H1 (cell line): ENCODE data around the gene ADAMTS6. TPM values are rescaled to one million over a fixed set of nuclear protein-coding genes. Genes with fewer than 3 reads are reported as not detected.

Experiments used
- CTCF ChIA-PET: fragments of 300-600 bp; sonication (Branson Sonifier 250); formaldehyde crosslinking; loops from one replicate; lab custom pipeline; 2021; ENCODE audit not compliant: partially characterized antibody; lab: Charles Lee
- POLR2A ChIA-PET: fragments of 300-600 bp; sonication (Branson Sonifier 250); formaldehyde crosslinking; loops from one replicate; lab custom pipeline; 2021; ENCODE audit warnings: inconsistent platforms; ENCODE audit not compliant: partially characterized antibody; lab: Charles Lee
- DNase-seq, 2 experiments: peaks; one replicate each; pipeline versions ENCODE4 v3.0.0 to v3.0.0-alpha.2; 2010 to 2022; ENCODE audit warnings: low spot score in 2 of 2, low read depth in 1 of 2, mixed read lengths in 1 of 2
- FAIRE-seq: peaks from 2 replicates; lab custom pipeline; 2011; peaks lifted over from hg19 to GRCh38; lab: Jason Lieb, UNC
- H2AFZ ChIP-seq: 2 replicates; pipeline ENCODE4 v1.8.1; 2012; ENCODE audit warnings: low read length, inconsistent platforms
- H2AK5ac ChIP-seq: 2 replicates; pipeline ENCODE4 v1.6.1; 2013; ENCODE audit warnings: low read depth, low read length
- H2BK120ac ChIP-seq: replicated peaks from 2 replicates; pipeline ENCODE3; 2013; ENCODE audit warnings: low read depth, low read length, inconsistent platforms
- H2BK12ac ChIP-seq: 2 replicates; pipeline ENCODE4 v1.6.1; 2013; ENCODE audit warnings: low read depth, low read length
- H2BK15ac ChIP-seq: 2 replicates; pipeline ENCODE4 v1.6.1; 2013; ENCODE audit warnings: low read length
- H2BK20ac ChIP-seq: 2 replicates; pipeline ENCODE4 v1.6.1; 2013; ENCODE audit warnings: low read length
- H2BK5ac ChIP-seq: 2 replicates; pipeline ENCODE4 v1.6.1; 2013; ENCODE audit warnings: low read depth, low read length
- H3K14ac ChIP-seq: 2 replicates; pipeline ENCODE4 v1.6.1; 2013; ENCODE audit warnings: inconsistent platforms; ENCODE audit not compliant: insufficient read length
- H3K18ac ChIP-seq: 2 replicates; pipeline ENCODE4 v1.6.1; 2013; ENCODE audit warnings: low read length; ENCODE audit errors: extremely low read depth
- H3K23ac ChIP-seq: 2 replicates; pipeline ENCODE4 v1.6.1; 2013; ENCODE audit warnings: inconsistent platforms; ENCODE audit not compliant: insufficient read length
- H3K23me2 ChIP-seq: 2 replicates; pipeline ENCODE4 v1.6.1; 2013; ENCODE audit warnings: low read depth, low read length
- H3K27ac ChIP-seq: 2 replicates; pipeline ENCODE4 v1.6.1; 2011; ENCODE audit warnings: low read depth, low read length, inconsistent platforms
- H3K27me3 ChIP-seq, 4 experiments: replicated peaks in 1 of 4; 1 replicate in 1 of 4; 2 replicates in 3 of 4; pipeline versions ENCODE4 v1.6.1 to v1.8.1; 2011 to 2013; ENCODE audit warnings: low read length in 3 of 4, mild to moderate bottlenecking in 3 of 4, inconsistent platforms in 2 of 4, mixed read lengths in 2 of 4, moderate library complexity in 1 of 4; ENCODE audit not compliant: control insufficient read depth in 3 of 4, insufficient read depth in 3 of 4; ENCODE audit errors: extremely low read depth in 1 of 4
- H3K36me3 ChIP-seq, 4 experiments: 2 replicates each; pipeline versions ENCODE4 v1.6.1 to v1.8.1; 2011 to 2013; ENCODE audit warnings: mild to moderate bottlenecking in 4 of 4, low read length in 3 of 4, moderate library complexity in 2 of 4, control low read depth in 1 of 4, inconsistent platforms in 1 of 4; ENCODE audit not compliant: insufficient read depth in 4 of 4, control insufficient read depth in 2 of 4
- H3K4ac ChIP-seq: replicated peaks from 2 replicates; pipeline ENCODE3; 2013; ENCODE audit warnings: low read length, low read depth, mixed read lengths, inconsistent platforms; ENCODE audit not compliant: insufficient read length
- H3K4me1 ChIP-seq, 4 experiments: replicated peaks in 1 of 4; 1 replicate in 1 of 4; 2 replicates in 3 of 4; pipeline versions ENCODE4 v1.6.1 to v1.8.1; 2011 to 2013; ENCODE audit warnings: low read length in 3 of 4, inconsistent platforms in 2 of 4, mixed read lengths in 1 of 4; ENCODE audit not compliant: insufficient read depth in 4 of 4, control insufficient read depth in 3 of 4
- H3K4me2 ChIP-seq, 2 experiments: 2 replicates each; pipeline versions ENCODE4 v1.6.1 to v1.8.1; 2011 to 2013; ENCODE audit warnings: low read depth in 2 of 2, low read length in 2 of 2, control low read depth in 1 of 2, inconsistent platforms in 1 of 2, mild to moderate bottlenecking in 1 of 2; ENCODE audit not compliant: insufficient read depth in 1 of 2
- H3K4me3 ChIP-seq, 4 experiments: fragments of 200-600, 300-600 bp in 1 of 4; sonication (generic), shearing (Covaris generic), sonication (Bioruptor Twin) in 1 of 4; 2 replicates each; pipeline versions ENCODE4 v1.5.1 to v1.8.1; 2011 to 2016; ENCODE audit warnings: low read length in 4 of 4, low read depth in 3 of 4, control low read depth in 2 of 4, inconsistent platforms in 2 of 4, mild to moderate bottlenecking in 2 of 4, mixed read lengths in 1 of 4, moderate library complexity in 1 of 4; ENCODE audit not compliant: insufficient read depth in 2 of 4; ENCODE audit errors: extremely low read depth in 1 of 4
- H3K56ac ChIP-seq: replicated peaks from 2 replicates; pipeline ENCODE3; 2013; ENCODE audit warnings: low read depth, mild to moderate bottlenecking, mixed read lengths, low read length, inconsistent platforms; ENCODE audit not compliant: insufficient read length
- H3K79me1 ChIP-seq: 2 replicates; pipeline ENCODE4 v1.6.1; 2013; ENCODE audit warnings: low read depth, low read length, control low read depth
- H3K79me2 ChIP-seq, 2 experiments: 2 replicates each; pipeline versions ENCODE4 v1.6.1 to v1.8.1; 2012 to 2013; ENCODE audit warnings: low read length in 2 of 2, mild to moderate bottlenecking in 2 of 2, inconsistent platforms in 1 of 2; ENCODE audit not compliant: insufficient read depth in 2 of 2, control insufficient read depth in 1 of 2
- H3K9ac ChIP-seq, 4 experiments: replicated peaks in 1 of 4; 1 replicate in 1 of 4; 2 replicates in 3 of 4; pipeline versions ENCODE4 v1.6.1 to v1.8.1; 2011 to 2013; ENCODE audit warnings: low read depth in 3 of 4, low read length in 3 of 4, control low read depth in 2 of 4, mild to moderate bottlenecking in 2 of 4, moderate library complexity in 2 of 4, inconsistent platforms in 1 of 4; ENCODE audit errors: extremely low read depth in 1 of 4
- H3K9me3 ChIP-seq, 2 experiments: 2 replicates each; pipeline versions ENCODE4 v1.6.1 to v1.8.1; 2012 to 2013; ENCODE audit warnings: mild to moderate bottlenecking in 2 of 2, moderate library complexity in 2 of 2, control low read depth in 1 of 2, inconsistent platforms in 1 of 2, low read depth in 1 of 2, low read length in 1 of 2, mixed read lengths in 1 of 2; ENCODE audit not compliant: insufficient read depth in 2 of 2
- H4K20me1 ChIP-seq, 2 experiments: replicated peaks in 1 of 2; 2 replicates each; pipeline versions ENCODE3 to v1.8.1; 2011 to 2013; ENCODE audit warnings: inconsistent platforms in 2 of 2, low read length in 2 of 2, mild to moderate bottlenecking in 1 of 2; ENCODE audit not compliant: insufficient read depth in 2 of 2, control insufficient read depth in 1 of 2
- H4K5ac ChIP-seq: 2 replicates; pipeline ENCODE4 v1.6.1; 2013; ENCODE audit warnings: low read length, low read depth, mixed read lengths, inconsistent platforms; ENCODE audit not compliant: insufficient read length
- H4K8ac ChIP-seq: 2 replicates; pipeline ENCODE4 v1.8.0; 2013; ENCODE audit warnings: mild to moderate bottlenecking, moderate library complexity, low read length, inconsistent platforms; ENCODE audit not compliant: insufficient read depth; ENCODE audit errors: extremely low read depth
- H4K91ac ChIP-seq: replicated peaks from 2 replicates; pipeline ENCODE3; 2013; ENCODE audit warnings: low read length, mixed read lengths, inconsistent platforms; ENCODE audit not compliant: insufficient read length
- KDM4A ChIP-seq: IDR thresholded peaks from one replicate; pipeline ENCODE4 v1.7.1; 2012; ENCODE audit warnings: low read depth, mild to moderate bottlenecking, moderate library complexity, low read length, inconsistent platforms; ENCODE audit not compliant: severe bottlenecking
- SP4 ChIP-seq: IDR thresholded peaks from 2 replicates; pipeline ENCODE4 v1.6.1; 2012; ENCODE audit warnings: low read length, inconsistent platforms
- WGBS, 2 experiments: shearing (Covaris generic) in 1 of 2; methylation state at CpG; one replicate each; pipeline versions ENCODE4 v1.1.6 to v1.1.7; 2013 to 2015; ENCODE audit warnings: low lambda C conversion rate in 2 of 2, mixed read lengths in 2 of 2, inconsistent platforms in 1 of 2, low coverage in 1 of 2, missing lambda C conversion rate in 1 of 2; ENCODE audit not compliant: insufficient replicate concordance in 2 of 2, insufficient coverage in 1 of 2, insufficient read length in 1 of 2; ENCODE audit errors: extremely low coverage in 1 of 2, missing lambda C conversion rate in 1 of 2; 5-methylcytosine and 5-hydroxymethylcytosine counted together
- polyA plus RNA-seq, 7 experiments: library from polyadenylated mRNA; depleted of rRNA in 3 of 7; stranded (reverse) in 5 of 7; unstranded in 2 of 7; fragments of >200 nt in 5 of 7; fragments of 200-250 nt in 2 of 7; gene quantifications; 1 replicate in 5 of 7; 2 replicates in 1 of 7; 4 replicates in 1 of 7; pipeline versions ENCODE4 v1.2.1 to v1.2.3, GENCODE V29; 2011 to 2013; ENCODE audit warnings: missing spikeins in 2 of 7, mixed read lengths in 2 of 7
- total RNA-seq: library from RNA; stranded (reverse); fragmentation: NEBNext Ultra II Directional; extraction: Animal tissue kit (Norgen Biotek cat#: 25700); gene quantifications from 2 replicates; pipeline ENCODE4 v1.2.1, GENCODE V29; 2021

The ADAMTS6 gene
- total and polyA plus RNA-seq, 2 of the 8 experiments (the other 6 are each of a cell fraction or from before 2014, with no cell fraction given), result 0.74 to 2.4 TPM

- no peak overlapping the region for H3K14ac ChIP-seq
- peak overlapping the region; percentile 8 for H2BK120ac ChIP-seq
- FAIRE-seq (peak; percentile 28), DNase-seq (no peak)
- peak overlapping the region; percentile 77 for H3K27ac ChIP-seq
- H3K56ac ChIP-seq, result no peak overlapping the region
- TF ChIP-seq KDM4A, result peak; percentile 9
- TF ChIP-seq SP4, result no peak
- peak overlapping the region; percentile 63 for H4K91ac ChIP-seq
- no peak overlapping the region for H3K4ac ChIP-seq
- peak overlapping the region; percentile 65 for H4K5ac ChIP-seq
- no peaks in the 10 kb centered on the region for H3K36me3 ChIP-seq
- H3K23ac ChIP-seq, result no peak overlapping the region
- H3K4me2 ChIP-seq, result peak overlapping the region; percentile 61 to 81
- H2AFZ ChIP-seq, result no peak overlapping the region
- peak overlapping the region; percentile 50 to 79 (median 60); a peak in 7 of 8 replicates for H3K4me3 ChIP-seq
- peaks cover 0 to 3% of the 10 kb centered on the region in 2 experiments; a peak in 1 of 4 replicates for H3K9me3 ChIP-seq
- no peaks in the 10 kb centered on the region for H4K20me1 ChIP-seq
- POLR2A ChIA-PET, result interaction anchor here (0.7 to 2.0 kb wide), 7 partner anchors 30 to 836 kb away, joined by 3 to 7 read pairs (median 3); partner anchors contain the start of genes CENPK, CWC27, PPWD1 and SREK1IP1
- H2BK20ac ChIP-seq, result no peak overlapping the region
- CTCF ChIA-PET, result interaction anchor here (0.6 to 6.6 kb wide), 24 partner anchors 17 to 1371 kb away, joined by 3 to 63 read pairs (median 4); no protein-coding TSS in a partner anchor
- 8% methylated on average over 6 of the region's 6 CpGs; no CpG with 5 or more reads in 1 of the 2 experiments for WGBS, 2 experiments
- no peaks in the 10 kb centered on the region for H3K79me1 ChIP-seq
- H3K23me2 ChIP-seq, result peaks cover 15% of the 10 kb centered on the region
- H3K27me3 ChIP-seq, result no peaks in the 10 kb centered on the region
- no peak overlapping the region for H2BK12ac ChIP-seq
- no peak overlapping the region for H2BK15ac ChIP-seq
- H3K4me1 ChIP-seq, result peaks cover 0 to 11% (median 6%) of the 10 kb centered on the region in 4 experiments; a peak in 4 of 7 replicates
- no peak overlapping the region for H2BK5ac ChIP-seq
- no peak overlapping the region for H2AK5ac ChIP-seq
- no peaks in the 10 kb centered on the region for H3K79me2 ChIP-seq
- H3K18ac ChIP-seq, result peak overlapping the region; percentile 9; the same call in 1 of the 2 replicates
- H4K8ac ChIP-seq, result no peak overlapping the region
- peak overlapping the region in 2 of 4 experiments; percentile 35 to 41; a peak in 2 of 7 replicates for H3K9ac ChIP-seq
These were observed 596 bp upstream of the ADAMTS6 start for GRCh38 chr5:65482296-65482735.
